Hematopoietic multipotent progenitor cell treated with erythropoietin and hydrocortisone succinate and interleukin-3 and kit ligand, for 17 days (in vitro differentiated cells): ENCODE measurements around the gene CYB5R3.
"Not testable (repeated sequence)": the region's sequence is repeated elsewhere in the genome, so short reads cannot be mapped to it uniquely, and the experiment has no call there.

Experiments used
- DNase-seq: peaks from one replicate; pipeline ENCODE4 v3.0.0-alpha.2; 2015; ENCODE audit warnings: low spot score

The CYB5R3 gene

DNA sequence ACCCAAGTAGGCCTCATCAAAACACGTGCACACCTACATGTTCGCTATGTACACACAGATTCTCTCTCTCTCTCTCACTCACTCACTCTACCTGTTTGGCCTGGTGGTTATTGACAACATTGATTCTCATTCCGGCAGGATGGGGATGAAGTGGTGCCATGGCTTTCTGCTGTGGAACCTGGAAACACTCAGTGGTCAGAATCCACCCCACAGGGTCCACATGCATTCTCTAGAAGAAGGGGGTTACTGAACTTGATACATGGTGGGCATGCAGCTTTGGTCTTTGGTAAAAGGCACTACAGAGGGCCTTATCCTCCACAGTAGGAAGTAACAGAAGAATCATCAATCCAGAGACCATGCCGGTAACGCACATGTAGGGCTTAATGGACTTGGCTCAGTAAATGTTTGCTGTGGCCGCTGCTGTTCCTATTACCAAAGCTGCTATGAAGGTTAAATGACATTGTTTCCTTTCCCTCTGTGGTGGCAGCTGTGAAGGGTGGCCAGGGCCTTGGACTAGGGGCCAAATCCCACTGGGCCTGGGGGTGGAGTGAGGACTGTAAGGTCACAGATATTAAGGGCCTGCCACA, 47.2 kb downstream of the CYB5R3 start:
- DNase-seq = no peak

DNA sequence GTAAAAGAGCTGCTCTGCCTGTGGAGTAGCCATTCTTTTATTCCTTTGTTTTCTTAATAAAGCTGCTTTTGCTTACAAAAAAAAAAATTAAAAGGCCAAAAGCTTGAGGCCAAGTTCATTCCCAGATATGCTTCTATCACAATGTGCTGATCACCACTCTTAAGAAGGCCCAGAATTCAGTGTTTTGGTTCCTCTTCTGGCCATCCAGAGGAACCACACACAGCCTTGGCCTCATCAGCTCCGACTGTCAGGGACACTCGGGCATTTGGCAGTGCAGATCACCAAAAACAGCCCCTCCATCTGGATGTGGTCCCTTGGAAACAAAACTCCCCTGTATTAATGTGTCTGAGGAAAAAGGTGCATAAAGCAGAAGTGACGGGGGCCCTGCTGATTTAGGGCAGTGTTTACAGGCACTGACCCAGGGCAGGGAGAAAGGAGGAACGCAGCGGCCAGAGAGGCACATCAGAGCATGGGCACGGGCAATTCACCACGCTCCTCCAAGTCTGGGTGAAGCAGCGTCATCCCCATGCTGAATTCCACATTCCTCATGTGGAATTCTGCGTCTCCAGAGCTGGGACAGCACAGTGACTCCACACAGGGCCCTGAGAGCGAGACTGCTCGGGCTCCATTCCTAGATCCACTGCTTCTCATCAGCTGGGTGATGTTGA, 52.2 kb downstream of the CYB5R3 start:
- no peak for DNase-seq

DNA sequence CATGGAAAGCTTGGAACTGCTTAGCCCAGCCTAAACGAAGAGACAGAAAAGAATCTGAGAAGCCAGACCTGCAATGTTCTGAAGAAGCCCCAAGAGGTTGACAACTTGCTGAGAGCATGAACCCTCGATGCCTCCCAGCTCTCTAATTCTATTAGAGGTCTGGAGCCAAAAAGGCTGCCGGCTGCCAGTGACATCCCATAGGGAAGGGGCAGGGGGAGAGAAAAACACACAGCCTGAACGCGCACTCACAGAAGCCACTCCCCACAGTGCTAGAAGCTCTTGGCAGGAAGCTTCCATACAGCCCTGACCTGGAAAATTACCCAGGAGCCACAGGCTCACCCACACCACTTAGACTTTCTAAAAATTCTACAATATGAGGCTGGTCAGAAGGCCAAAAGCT, 52.9 kb downstream of the CYB5R3 start:
- DNase-seq = no peak

DNA sequence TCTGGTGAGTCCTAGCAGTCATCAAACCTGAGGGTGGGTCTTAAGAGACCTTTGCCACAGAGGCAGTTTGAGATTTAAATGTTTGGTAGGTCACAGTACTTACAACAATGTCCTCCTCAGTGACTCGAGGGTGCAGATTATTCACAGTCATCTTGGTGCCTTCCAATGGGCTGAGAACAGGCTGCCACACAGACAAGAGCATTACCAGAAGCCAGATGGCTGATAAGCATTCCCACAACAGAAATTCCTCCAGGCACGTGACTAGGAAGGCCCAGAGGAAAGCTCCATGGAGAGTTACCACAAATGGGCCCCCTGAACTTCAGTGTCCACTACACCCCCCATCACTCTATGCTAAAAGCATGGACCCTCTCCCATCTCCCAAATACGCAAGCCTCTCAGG, 53.8 kb downstream of the CYB5R3 start:
- no peak for DNase-seq

DNA sequence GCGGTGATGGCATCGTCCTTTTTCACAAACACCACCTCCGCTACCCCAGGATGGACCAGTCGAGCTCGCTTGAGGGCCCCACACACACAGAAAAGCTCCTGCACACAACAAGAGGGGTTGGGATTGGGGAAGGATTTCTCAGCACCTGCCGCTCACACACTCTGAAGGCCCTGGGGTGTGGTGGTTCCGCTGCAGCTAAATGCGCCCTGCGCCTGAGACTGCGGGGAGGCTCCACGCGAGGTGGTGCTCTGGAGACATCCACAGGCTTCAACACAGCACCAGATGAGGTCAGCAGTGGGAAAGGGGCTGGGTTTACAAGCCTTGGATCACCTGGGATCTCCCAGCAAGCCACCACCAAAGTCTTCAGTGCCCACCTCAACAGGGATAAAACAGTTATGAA, 57.2 kb downstream of the CYB5R3 start:
- DNase-seq = no peak

DNA sequence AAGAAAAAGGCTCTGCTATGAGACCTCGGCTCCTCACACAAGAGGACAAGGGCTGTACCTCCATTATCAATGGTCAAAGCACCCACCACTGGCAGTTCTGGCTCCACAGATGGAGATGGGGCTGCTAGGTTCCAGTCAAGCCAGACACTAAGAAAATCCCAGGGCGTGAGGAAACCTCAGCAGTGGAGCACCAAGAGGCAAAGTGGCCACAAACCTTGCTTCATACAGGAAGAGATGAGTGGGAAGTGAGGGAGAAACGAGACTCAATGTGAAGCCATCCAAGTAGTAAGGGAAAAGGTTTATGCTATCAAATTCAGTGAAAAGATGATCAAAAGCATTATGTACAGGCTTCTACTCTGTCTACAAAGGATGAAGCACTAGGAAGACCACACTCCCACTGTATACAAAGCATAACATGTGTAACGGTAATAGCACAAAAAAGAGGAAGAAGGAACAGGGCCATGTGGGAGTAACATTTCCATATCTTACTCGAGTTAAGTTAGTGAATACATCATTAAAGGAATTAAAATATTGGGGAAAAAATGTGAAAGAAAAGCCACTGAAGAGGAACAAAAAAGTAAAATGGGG, 61.5 kb downstream of the CYB5R3 start:
- DNase-seq = no peak

DNA sequence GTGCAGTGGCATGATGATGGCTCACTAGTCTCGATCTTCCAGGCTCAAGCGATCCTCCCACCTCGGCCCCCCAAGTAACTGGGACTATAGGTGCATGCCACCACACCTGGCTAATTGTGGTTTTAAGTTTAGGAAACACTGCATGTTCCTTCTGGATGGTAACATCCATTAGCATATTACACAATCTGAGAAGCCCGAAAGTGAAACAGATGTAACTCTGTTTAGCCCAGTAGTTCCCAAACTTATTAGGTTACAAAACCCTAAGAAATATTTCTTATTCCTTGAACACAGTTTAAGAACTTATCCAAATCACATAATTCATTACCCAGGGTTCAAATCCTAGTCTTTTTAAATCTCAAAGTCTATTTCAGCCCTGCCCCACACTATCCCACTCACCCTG, 62.8 kb downstream of the CYB5R3 start:
- no peak for DNase-seq

DNA sequence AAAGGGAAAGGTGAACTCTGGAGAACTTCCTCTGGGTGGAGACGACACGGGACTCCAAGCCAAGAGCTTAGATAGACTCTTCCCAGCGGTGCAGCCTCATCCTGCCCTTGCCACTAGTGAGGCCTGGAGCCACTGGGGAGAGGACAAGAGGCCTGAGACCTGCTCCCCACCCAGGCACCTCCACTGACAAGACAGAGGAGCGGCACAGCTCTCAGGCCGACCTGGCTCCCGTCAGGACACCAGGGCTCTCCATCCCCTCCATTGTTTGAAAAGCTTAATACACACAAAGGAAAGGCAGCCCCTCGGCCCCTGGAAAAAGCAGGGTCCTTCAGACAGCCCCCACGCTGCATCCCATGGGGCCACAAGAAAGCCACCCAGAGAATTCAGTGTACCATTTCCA, 64.1 kb downstream of the CYB5R3 start:
- no peak for DNase-seq

DNA sequence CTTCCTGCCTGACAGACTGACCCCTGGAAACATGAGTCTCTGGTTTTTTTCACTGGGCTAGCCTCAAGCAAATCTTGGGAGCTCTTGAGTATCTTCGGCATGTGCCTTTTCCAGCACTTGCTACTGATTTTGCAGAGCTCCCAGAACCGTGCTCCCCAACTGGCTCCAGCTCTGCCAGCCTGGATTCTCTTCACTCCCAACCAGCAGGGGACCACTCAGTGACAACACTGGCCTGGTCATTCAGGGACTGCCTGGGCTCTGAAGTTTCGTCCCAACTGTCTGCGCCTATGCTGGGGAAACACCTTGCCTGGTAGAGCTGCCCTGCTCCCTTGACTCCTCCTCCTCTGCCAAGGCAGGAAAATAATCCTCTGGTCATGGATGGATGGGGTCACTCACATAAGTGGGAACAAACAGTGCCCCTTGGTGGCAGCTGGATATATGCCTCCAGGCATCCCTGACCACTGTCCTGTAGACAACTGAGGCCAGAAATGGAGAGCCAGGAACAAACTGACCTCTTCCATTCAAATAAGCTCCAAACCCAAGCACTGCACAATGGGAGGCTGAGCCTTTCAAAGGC, 64.7 kb downstream of the CYB5R3 start:
- no peak for DNase-seq

DNA sequence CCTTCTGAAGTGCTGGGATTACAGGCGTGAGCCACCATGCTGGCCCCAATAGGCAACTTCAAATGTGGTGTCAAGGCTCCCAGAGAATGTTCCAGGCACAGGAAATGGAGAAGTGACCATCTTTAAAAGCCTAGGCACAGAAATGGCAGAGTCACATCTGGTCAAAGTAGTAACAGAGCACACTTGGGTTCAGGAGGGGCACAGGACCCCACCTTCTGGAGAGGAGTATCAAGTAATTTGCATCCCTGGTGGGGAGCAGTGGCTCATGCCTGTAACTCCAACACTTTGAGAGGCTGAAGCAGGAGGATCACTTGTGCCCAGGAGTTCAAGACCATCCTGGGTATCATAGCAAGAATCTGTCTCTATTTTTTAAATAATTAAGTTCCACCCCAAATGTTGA, 66.2 kb downstream of the CYB5R3 start:
- DNase-seq = no peak

DNA sequence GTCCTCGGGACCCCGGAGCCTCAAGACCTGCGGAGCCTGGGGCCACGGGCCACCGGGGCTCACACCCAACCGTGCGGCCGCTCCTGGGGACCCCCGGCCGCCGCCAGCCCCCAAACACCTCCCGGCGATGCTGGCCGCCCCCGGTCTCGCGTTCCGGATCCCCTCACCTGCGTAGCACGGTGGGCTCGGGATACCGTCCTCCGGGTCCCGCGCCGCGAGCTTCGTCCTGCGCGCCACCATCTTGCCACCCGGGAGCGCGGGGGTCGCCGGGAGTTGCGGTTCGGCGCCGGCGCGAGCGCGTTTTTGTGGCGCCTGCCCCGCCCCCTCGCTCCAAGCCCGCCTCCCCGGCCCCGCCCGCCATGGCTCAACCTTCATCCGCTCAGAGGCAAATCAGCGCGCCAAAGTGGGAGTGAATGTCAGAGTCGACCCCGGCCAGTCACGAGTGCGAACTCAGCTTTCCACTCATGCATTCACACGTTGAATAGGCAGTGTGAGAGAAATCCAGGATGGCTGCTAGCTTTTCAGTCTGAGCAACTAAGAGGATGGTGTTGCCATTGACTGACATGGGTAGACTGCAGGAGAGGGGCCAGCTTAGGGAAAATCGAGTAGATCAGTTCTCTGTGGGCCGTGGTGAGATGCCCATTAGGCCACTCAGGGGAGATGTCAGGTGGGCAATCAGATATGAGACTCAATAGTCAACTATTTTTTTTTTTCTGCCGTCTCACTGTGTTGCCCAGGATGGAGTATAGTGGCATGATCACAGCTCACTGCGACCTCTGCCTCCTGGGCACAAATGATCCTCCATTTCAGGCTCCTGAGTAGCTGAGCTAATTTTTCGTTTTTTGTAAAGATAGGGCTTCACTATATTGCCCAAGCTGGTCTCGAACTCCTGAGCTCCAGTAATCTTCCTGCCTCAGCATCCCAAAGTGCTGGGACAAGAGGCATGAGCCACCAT, 67.2 kb downstream of the CYB5R3 start:
- DNase-seq = peak; percentile 41

DNA sequence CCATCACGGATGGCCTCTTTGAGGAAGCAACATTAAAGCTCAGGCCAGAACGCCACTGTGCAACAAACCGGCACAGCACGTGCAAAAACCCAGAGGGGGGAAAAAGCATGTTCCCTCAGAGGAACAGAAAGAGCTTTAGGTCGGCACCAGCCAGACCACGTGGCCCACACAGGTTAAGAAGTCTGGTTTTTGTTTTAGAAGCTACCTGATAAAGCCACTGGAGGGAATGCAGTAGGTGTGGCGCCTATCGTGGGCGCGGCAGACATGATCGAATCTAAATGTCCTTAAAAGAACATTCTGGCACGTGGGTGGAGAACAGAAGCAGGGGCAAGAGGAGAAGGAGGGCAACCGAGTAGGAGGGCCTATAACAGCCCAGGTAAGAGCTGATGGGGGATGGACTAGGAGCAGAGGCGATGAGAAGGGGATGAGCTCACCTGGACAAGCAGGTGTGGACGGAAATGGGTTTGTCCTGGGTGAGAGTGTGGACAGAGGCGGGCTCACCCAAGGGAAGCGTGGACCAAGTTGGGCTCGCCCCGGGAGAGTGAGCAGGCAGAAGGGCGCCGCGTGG, 67.9 kb downstream of the CYB5R3 start:
- not testable (repeated sequence) for DNase-seq

DNA sequence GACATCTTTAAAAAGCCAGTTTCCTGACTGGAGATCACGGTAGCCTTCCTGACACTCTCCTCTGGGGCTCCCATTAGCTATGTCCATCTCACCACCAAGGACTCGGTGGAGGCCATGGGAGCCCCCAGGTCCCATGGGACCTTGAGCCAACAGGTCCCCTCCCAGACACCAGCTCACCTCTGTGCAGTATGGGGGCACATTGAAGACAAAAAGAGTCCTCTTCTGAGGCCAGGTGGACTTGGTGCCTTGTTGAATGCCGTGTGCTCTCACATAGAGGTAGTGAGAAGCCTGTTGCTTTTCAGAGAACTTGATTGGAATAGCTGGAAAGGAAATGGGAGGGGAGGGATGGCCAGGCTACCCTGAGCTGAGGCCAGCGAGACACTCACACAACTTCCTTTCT, 69.2 kb downstream of the CYB5R3 start:
- not testable (repeated sequence) for DNase-seq

DNA sequence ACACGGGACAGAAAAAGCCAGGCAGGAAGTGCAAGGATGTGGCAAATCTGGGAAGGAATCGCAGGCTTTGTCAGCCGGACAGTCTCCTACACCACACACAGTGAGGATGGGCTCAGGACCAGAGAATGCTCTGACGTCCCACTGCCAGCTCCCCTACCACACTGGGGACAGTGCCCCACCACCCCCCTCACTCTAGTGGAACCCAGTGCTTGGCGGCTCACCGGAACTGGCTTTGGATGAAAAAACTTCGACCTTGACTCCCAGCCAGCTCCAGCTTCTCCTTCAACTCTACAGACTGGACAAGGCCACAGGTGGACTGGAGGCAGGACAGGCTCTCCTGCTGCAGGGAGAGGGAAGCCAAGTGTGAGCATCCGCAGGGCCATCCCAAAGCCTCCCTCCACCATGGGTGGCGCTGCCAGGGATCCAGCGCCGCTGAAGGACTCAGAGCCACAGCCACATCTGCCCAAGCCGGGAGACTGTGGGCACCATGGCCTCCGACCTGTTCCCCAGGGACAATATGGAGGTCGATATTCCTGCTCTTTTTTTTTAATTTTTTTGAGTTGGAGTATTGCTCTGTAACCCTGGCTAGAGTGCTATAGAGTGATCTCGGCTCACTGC, 71.5 kb downstream of the CYB5R3 start:
- DNase-seq = no peak

DNA sequence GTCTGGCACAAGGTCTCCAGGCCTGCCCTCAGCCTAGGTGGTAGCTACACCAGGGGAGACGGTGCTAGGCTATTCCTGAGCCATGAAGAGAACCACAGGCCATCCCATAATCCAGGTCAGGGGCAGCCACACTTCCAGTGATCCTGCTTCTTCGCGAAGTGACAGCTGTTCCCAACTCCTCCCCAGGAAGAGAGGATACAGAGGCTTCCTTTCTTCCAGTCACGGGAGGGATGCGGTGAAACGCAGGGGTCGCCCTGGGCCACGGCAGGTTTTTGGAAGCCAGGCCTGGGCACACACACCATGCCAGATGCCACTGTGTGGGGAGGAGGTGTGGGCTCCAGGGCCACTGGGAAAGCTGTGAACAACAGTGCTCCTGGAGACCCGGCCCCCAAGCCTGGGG, 72.1 kb downstream of the CYB5R3 start:
- DNase-seq = not testable (repeated sequence)

DNA sequence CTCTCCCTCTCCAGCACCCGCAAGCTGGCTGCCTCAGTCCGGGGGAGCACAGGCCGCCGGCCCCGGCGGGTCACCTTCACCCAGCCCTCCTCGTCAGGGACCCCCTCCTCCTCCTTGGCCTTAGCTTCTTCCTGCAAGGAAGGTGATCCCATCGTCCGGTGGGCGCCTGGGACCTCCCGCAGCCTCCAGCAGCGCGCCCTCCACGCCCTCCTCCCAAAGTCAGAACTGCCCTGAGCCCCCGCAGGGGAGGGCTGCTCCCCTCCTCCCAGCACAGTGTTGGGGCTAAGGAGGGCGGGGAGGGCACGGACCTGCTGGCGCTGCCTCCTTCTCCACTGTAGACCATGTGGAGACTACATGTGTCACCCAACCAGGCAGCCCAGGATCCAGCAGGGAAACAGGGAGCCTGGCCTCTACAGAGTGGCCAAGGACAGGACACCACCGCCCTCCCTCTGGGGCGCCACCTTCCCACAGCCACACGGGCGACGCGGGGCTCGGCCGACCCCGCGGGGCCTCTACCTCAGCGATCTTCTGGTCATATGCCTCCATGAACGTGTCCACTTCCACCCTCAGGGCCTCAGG, 73.1 kb downstream of the CYB5R3 start:
- not testable (repeated sequence) for DNase-seq

DNA sequence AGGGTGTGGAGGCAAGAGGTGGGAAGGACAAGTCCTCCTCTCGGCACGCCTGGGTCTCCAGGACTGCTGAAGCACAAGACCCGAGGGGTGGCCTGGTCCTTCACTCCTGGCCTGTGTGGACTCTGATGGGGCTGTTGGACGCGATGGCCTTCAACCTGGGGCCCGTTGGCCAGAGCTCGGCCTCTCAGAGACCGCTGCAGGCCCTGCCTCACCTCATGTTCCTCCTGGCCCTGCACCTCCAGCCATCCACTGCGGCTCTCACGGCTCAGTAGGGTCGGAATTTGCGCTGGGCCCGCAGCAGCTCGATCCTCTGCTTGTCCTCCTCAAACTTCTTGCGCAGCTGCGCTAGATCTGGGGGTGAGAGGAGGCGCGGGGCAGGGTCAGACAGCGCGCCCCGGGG, 74.7 kb downstream of the CYB5R3 start:
- DNase-seq = not testable (repeated sequence)

DNA sequence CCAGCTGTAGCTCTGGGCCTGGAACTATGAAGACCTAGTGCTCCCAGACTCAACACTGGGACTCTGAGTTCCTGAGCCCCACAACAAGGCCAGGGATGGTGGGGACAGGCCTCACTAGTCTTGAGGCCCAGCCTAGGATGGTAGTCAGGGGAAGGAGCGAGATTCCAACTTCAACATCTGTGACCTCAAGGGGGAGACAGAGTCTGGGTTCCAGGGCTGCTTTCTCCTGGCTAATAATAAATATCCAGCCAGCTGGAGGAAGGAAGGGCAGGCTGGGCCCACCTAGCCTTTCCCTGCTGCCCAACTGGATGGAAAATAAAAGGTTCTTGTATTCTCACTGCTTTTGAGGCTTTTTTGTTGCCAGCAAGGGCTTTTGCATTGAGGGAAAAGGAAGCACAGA, 75.1 kb downstream of the CYB5R3 start:
- not testable (repeated sequence) for DNase-seq

DNA sequence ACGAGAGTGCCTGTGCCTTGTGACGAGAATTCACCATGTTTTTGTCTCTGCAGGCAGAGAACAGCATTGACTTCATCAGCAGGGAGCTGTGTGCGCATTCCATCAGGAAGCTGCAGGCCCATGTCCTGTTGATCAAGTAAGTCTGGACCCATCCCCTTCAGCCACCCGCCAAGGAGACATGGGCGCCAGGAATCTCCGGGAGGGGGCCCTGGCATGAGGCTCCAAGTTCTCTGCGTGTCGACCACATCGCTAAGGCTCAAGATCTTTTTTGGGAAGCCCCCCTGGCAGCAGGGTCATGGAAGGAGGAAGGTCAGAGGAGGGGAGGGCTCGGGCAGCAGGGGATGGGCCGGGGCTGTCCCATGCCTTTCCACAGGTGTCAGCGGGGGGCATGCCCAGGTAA, 78.1 kb downstream of the CYB5R3 start:
- DNase-seq = not testable (repeated sequence)

DNA sequence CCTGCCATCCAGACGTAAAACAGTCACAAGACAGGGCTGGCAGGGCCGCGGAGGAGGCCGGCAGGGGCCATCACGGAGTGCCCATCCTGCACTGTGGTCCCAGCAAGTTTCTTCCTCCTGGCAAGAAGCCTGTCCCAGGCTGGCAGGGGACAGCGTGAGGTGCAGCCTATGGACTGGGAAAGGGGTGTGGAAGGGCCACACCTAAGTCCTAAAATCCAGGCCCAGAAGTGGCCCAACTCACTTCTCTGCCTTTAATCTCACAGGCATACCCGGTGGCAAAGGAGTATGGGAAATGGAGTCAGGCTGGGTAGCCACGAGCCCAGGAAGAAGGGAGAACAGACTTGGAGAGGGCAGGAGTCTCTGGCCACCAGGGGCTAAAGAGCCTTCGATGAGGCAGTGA, 78.6 kb downstream of the CYB5R3 start:
- not testable (repeated sequence) for DNase-seq

DNA sequence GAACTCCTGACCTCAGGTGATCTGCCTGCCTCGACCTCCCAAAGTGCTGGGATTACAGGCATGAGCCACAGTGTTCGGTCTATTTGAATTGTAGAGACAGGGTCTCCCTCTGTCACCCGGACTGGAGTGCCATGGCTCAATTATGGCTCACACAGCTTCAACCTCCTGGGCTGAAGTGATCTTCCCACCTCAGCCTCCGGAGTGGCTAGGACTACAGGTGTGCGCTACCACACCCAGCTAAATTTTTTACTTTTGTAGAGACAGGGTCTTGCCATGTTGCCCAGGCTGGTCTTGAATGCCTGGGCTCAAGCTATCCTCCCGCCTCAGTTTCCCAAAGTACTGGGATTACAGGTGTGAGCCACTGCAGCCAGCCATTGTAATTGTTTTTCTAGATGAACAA, 81.2 kb downstream of the CYB5R3 start:
- DNase-seq = not testable (repeated sequence)
